Right kidney (tissue), 1 donor: ENCODE measurements around the gene SDC4.
A peak's percentile ranks its signal among the peaks of the same experiment; 100 is the strongest.

Source experiments
- DNase-seq: peaks from one replicate; pipeline ENCODE4 v3.0.0-alpha.2; 2016

The SDC4 gene

GRCh38 chr20:45297786-45298497 lies 50.3 kb downstream of the SDC4 start:
- DNase-seq = no peak

- DNase-seq = no peak
These were observed 53.6 kb downstream of the SDC4 start for GRCh38 chr20:45294659-45295058.

DNA sequence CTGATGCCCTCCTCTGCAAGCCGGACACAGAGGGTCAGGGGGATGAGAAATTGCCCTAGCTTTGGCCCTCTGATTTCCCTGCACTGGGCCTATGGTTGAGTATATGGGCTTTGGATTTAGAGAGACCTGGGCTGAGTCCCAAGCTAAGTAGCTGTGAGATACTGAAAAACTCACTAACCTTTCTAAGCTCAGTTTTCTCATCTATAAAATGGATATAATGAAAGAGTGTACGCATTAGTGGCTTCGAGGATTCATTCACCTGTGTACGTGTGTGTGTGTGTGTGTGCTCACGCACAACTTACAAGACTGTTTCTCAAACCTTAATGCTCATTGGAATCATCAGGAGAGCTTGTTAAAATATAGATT lies 54.2 kb downstream of the SDC4 start:
- no peak for DNase-seq

GRCh38 chr20:45293041-45294002 lies 54.9 kb downstream of the SDC4 start:
- DNase-seq = peak; percentile 93

DNA sequence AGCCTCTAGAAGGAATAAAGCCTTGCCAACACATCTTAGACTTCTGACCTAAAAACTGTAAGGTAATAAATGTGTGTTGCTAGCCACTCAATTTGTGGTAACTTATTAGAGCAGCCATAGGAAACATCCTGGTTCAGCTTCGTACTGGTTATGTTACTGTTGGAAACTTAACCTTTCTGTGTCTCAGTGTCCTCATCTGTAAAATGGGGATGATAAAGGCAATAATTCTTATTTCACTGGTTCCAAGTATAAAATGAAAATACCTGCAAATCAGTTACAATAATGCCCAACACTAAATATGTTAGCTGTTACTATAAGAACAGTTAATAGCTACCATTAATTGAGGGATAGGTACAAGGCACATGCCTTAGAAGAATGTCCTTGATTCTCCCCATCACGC lies 55.9 kb downstream of the SDC4 start:
- no peak for DNase-seq

- DNase-seq = no peak
These were observed 56.7 kb downstream of the SDC4 start for GRCh38 chr20:45291526-45291925.

DNA sequence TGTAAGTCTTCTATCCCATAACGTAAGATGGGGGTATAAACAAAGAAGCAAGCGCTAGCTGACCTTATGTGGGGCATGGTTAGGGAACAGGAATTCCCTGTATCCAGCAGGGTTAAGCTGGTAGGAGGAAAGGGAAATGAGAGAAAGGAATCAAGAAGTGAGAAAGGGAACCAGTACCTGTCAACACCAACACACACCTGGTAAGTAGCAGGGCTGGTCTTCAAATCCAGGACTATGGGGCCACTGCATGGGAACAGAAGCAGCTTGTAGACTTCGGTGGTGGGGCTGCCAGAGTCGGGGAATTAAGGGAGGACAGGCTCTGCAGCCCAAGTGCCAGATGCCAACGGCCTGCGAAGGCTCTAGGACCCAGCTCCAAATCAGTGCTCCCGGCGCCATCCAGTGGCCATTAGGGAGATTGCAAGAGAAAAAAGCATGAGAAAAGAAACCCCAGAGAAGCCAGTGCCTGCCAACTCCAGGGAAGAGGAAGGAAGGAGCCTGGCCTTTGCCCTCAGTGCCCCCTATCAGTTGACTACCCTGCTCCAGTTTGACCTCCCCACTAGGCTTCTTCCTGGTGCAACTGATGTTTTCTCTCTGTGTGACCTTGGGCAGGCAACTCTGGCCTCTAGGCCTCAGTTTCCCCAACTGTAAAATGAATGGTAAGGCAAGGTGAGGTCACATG lies 57.4 kb downstream of the SDC4 start:
- peak; percentile 65 for DNase-seq

- DNase-seq = no peak
These were observed 58.1 kb downstream of the SDC4 start for GRCh38 chr20:45289942-45290676.

DNA sequence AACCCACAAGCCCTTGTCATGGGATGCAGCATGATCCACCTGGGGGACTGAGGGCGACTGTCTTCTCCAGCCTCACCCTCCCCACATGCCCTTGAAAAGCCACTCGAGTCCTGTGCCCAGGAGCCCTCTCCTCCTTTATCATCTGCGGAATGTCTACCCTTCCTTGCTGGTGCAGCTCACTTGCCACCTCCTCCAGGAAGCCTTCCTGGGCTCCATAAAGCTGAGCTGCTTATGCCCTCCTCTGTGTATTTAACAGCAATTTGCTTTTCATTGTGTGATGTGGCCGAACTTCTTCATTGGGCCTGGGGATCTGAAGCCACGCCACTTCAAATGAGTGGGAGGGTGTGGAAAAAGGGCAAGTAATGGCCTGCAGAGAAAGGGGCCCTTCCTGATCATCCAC lies 59.4 kb downstream of the SDC4 start:
- no peak for DNase-seq

GRCh38 chr20:45288376-45288775 lies 59.8 kb downstream of the SDC4 start:
- no peak for DNase-seq

GRCh38 chr20:45283551-45284057 lies 64.6 kb downstream of the SDC4 start:
- no peak for DNase-seq

DNA sequence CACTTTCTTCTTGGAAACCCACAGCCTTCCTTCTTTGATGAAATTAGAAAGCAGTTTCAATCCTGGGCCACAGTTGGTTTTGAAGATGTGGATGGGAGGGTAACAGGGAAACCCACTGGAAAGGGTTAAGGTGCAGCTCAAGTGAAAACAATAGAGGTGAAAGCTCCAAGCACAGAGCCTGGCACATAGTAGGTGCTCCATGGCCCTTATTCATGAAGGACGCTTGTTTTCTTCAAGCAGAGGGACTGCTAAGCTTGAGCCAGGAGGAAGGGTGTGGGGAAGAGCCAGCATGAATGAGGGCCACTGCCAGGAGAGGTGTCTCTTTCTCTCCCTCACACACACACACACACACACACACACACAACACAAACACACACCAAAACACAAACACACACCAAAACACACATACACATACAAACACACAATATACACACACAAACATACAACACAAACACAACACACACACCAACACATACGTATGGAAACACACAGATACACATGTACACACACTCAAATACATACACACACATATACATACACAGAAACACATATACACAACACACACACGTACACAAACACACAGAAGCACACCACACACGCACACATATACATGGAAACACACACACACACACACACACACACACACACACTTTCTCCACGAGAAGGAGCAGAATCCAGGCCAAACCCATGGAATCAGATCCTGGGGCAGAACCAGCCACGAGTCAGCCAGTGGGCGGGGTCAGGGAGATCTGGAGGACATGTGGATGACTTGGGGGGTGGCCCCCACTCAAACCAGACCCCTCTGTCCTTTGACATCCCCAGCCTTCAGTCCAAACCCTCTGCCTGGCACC lies 65.3 kb downstream of the SDC4 start:
- no peak for DNase-seq

- DNase-seq = no peak
These were observed 68.2 kb downstream of the SDC4 start for GRCh38 chr20:45279992-45280391.

- DNase-seq = no peak
These were observed 72.9 kb downstream of the SDC4 start for GRCh38 chr20:45275338-45275737.
